ENCODE measurements around the gene SETD4.

- TF ChIP-seq CTCF (IDR thresholded peaks at IDR 0.05) = no peak
- TF ChIP-seq POLR2A (IDR thresholded peaks at IDR 0.05) = no peak
Observed at GRCh38 chr21:36047139-36047538, 13.2 kb downstream of the SETD4 start.
